HepG2 (cell line): Measurements from ENCODE around the gene INTS15. TPM values are rescaled to one million over a fixed set of nuclear protein-coding genes. Genes with fewer than 3 reads are reported as not detected.

Experiments
- CBFB ChIP-seq: sonication (generic); formaldehyde crosslinking; IDR thresholded peaks from 2 replicates; pipeline ENCODE4 v1.4.0; 2020; ENCODE audit warnings: missing genetic modification reagents
- CENPX ChIP-seq: sonication (generic); formaldehyde crosslinking; IDR thresholded peaks from 2 replicates; pipeline ENCODE4 v1.9.0; 2021; ENCODE audit warnings: mild to moderate bottlenecking, missing genetic modification reagents, moderate library complexity
- CHCHD3 ChIP-seq: sonication (generic); formaldehyde crosslinking; IDR thresholded peaks from 2 replicates; pipeline ENCODE4 v1.8.0; 2022; ENCODE audit warnings: mild to moderate bottlenecking, missing genetic modification reagents, moderate library complexity
- DR1 ChIP-seq: sonication (generic); formaldehyde crosslinking; IDR thresholded peaks from 2 replicates; pipeline ENCODE4 v1.8.0; 2021; ENCODE audit warnings: mild to moderate bottlenecking, missing genetic modification reagents, inconsistent platforms
- GTF2F1 ChIP-seq: fragments of 150-350 bp; IDR thresholded peaks from 2 replicates; pipeline ENCODE4 v1.6.1; 2014; ENCODE audit warnings: low read length
- IKZF1 ChIP-seq: fragments of 450-650 bp; IDR thresholded peaks from 2 replicates; pipeline ENCODE4 v1.7.1; 2016
- MIXL1 ChIP-seq: IDR thresholded peaks from 2 replicates; pipeline ENCODE4 v1.6.1; 2016
- NFRKB ChIP-seq: fragments of 450-650 bp; IDR thresholded peaks from 2 replicates; pipeline ENCODE4 v1.6.1; 2017
- TEAD3 ChIP-seq: optimal IDR thresholded peaks from 2 replicates; pipeline ENCODE3; 2016; ENCODE audit warnings: borderline replicate concordance
- ZNF121 ChIP-seq: sonication (generic); formaldehyde crosslinking; IDR thresholded peaks from 2 replicates; pipeline ENCODE4 v1.5.0; 2020; ENCODE audit warnings: mild to moderate bottlenecking, missing genetic modification reagents
- ZNF331 ChIP-seq: sonication (generic); formaldehyde crosslinking; IDR thresholded peaks from 2 replicates; pipeline ENCODE4 v1.4.0; 2020; ENCODE audit warnings: missing genetic modification reagents
- ZNF546 ChIP-seq: sonication (generic); formaldehyde crosslinking; conservative IDR thresholded peaks from 2 replicates; pipeline ENCODE4 v1.8.1; 2023; ENCODE audit warnings: mild to moderate bottlenecking, missing genetic modification reagents
- ZNF672 ChIP-seq: sonication (generic); formaldehyde crosslinking; IDR thresholded peaks from 2 replicates; pipeline ENCODE4 v1.8.1; 2022; ENCODE audit warnings: missing genetic modification reagents
- polyA plus RNA-seq, 8 experiments: library from polyadenylated mRNA; depleted of rRNA in 3 of 8; stranded (reverse) in 7 of 8; unstranded in 1 of 8; fragments of >200 nt; fragmentation: Illumina TruSeq in 4 of 8; extraction: Trizol in 4 of 8; gene quantifications; 2 replicates each; pipeline versions ENCODE4 v1.2.1 to v1.2.3, GENCODE V29; 2011 to 2016; ENCODE audit warnings: low read depth in 4 of 8, missing spikeins in 1 of 8, mixed read lengths in 1 of 8; ENCODE audit not compliant: insufficient read depth in 1 of 8
- total RNA-seq, 5 experiments: library from RNA; depleted of rRNA; stranded (reverse); fragments of >200 nt; fragmentation: Illumina TruSeq; extraction: Trizol; gene quantifications; 2 replicates each; pipeline ENCODE4 v1.2.3, GENCODE V29; 2016; ENCODE audit warnings: low read depth in 1 of 5
- TF ChIP-seq, protein P1 (sequence below): sonication (generic); formaldehyde crosslinking; IDR thresholded peaks from 2 replicates; pipeline ENCODE4 v1.5.0; 2020; ENCODE audit warnings: mild to moderate bottlenecking, missing genetic modification reagents, borderline replicate concordance
- TF ChIP-seq, protein P2 (sequence below): sonication (generic); formaldehyde crosslinking; IDR thresholded peaks from 2 replicates; pipeline ENCODE4 v1.8.0; 2022; ENCODE audit warnings: mild to moderate bottlenecking, missing genetic modification reagents, borderline replicate concordance
- TF ChIP-seq, protein P3 (sequence below): sonication (generic); formaldehyde crosslinking; IDR thresholded peaks from 2 replicates; pipeline ENCODE4 v1.5.0; 2020; ENCODE audit warnings: mild to moderate bottlenecking, missing genetic modification reagents
- TF ChIP-seq, protein P4 (sequence below): sonication (generic); formaldehyde crosslinking; IDR thresholded peaks from 2 replicates; pipeline ENCODE4 v1.4.0; 2020; ENCODE audit warnings: missing genetic modification reagents

INTS15 gene
- total and polyA plus RNA-seq, 2 of the 13 experiments (the other 11 are each of a cell fraction or from before 2014, with no cell fraction given): 16.3 to 25.7 TPM

- TF ChIP-seq, protein P1, sequence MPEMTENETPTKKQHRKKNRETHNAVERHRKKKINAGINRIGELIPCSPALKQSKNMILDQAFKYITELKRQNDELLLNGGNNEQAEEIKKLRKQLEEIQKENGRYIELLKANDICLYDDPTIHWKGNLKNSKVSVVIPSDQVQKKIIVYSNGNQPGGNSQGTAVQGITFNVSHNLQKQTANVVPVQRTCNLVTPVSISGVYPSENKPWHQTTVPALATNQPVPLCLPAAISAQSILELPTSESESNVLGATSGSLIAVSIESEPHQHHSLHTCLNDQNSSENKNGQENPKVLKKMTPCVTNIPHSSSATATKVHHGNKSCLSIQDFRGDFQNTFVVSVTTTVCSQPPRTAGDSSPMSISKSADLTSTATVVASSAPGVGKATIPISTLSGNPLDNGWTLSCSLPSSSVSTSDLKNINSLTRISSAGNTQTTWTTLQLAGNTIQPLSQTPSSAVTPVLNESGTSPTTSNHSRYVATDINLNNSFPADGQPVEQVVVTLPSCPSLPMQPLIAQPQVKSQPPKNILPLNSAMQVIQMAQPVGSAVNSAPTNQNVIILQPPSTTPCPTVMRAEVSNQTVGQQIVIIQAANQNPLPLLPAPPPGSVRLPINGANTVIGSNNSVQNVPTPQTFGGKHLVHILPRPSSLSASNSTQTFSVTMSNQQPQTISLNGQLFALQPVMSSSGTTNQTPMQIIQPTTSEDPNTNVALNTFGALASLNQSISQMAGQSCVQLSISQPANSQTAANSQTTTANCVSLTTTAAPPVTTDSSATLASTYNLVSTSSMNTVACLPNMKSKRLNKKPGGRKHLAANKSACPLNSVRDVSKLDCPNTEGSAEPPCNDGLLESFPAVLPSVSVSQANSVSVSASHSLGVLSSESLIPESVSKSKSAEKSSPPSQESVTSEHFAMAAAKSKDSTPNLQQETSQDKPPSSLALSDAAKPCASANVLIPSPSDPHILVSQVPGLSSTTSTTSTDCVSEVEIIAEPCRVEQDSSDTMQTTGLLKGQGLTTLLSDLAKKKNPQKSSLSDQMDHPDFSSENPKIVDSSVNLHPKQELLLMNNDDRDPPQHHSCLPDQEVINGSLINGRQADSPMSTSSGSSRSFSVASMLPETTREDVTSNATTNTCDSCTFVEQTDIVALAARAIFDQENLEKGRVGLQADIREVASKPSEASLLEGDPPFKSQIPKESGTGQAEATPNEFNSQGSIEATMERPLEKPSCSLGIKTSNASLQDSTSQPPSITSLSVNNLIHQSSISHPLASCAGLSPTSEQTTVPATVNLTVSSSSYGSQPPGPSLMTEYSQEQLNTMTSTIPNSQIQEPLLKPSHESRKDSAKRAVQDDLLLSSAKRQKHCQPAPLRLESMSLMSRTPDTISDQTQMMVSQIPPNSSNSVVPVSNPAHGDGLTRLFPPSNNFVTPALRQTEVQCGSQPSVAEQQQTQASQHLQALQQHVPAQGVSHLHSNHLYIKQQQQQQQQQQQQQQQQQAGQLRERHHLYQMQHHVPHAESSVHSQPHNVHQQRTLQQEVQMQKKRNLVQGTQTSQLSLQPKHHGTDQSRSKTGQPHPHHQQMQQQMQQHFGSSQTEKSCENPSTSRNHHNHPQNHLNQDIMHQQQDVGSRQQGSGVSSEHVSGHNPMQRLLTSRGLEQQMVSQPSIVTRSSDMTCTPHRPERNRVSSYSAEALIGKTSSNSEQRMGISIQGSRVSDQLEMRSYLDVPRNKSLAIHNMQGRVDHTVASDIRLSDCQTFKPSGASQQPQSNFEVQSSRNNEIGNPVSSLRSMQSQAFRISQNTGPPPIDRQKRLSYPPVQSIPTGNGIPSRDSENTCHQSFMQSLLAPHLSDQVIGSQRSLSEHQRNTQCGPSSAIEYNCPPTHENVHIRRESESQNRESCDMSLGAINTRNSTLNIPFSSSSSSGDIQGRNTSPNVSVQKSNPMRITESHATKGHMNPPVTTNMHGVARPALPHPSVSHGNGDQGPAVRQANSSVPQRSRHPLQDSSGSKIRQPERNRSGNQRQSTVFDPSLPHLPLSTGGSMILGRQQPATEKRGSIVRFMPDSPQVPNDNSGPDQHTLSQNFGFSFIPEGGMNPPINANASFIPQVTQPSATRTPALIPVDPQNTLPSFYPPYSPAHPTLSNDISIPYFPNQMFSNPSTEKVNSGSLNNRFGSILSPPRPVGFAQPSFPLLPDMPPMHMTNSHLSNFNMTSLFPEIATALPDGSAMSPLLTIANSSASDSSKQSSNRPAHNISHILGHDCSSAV (CRISPR knock-in tag): no peak
- TF ChIP-seq TEAD3: peak; percentile 95
- TF ChIP-seq, protein P2, sequence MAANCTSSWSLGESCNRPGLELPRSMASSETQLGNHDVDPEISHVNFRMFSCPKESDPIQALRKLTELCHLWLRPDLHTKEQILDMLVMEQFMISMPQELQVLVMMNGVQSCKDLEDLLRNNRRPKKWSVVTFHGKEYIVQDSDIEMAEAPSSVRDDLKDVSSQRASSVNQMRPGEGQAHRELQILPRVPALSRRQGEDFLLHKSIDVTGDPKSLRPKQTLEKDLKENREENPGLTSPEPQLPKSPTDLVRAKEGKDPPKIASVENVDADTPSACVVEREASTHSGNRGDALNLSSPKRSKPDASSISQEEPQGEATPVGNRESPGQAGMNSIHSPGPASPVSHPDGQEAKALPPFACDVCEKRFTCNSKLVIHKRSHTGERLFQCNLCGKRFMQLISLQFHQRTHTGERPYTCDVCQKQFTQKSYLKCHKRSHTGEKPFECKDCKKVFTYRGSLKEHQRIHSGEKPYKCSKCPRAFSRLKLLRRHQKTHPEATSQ (CRISPR knock-in tag): no peak
- TF ChIP-seq ZNF331 (CRISPR knock-in tag): 0 out of 2 replicates have a peak, but pooled peaks have one; percentile 14
- TF ChIP-seq, protein P3, sequence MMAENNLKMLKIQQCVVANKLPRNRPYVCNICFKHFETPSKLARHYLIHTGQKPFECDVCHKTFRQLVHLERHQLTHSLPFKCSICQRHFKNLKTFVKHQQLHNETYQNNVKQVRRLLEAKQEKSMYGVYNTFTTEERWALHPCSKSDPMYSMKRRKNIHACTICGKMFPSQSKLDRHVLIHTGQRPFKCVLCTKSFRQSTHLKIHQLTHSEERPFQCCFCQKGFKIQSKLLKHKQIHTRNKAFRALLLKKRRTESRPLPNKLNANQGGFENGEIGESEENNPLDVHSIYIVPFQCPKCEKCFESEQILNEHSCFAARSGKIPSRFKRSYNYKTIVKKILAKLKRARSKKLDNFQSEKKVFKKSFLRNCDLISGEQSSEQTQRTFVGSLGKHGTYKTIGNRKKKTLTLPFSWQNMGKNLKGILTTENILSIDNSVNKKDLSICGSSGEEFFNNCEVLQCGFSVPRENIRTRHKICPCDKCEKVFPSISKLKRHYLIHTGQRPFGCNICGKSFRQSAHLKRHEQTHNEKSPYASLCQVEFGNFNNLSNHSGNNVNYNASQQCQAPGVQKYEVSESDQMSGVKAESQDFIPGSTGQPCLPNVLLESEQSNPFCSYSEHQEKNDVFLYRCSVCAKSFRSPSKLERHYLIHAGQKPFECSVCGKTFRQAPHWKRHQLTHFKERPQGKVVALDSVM (CRISPR knock-in tag): peak; percentile 83
- peak; percentile 63; the same call in 1 of the 2 replicates for TF ChIP-seq CBFB
- TF ChIP-seq GTF2F1: no peak
- no peak for TF ChIP-seq CENPX (CRISPR knock-in tag)
- TF ChIP-seq, protein P4, sequence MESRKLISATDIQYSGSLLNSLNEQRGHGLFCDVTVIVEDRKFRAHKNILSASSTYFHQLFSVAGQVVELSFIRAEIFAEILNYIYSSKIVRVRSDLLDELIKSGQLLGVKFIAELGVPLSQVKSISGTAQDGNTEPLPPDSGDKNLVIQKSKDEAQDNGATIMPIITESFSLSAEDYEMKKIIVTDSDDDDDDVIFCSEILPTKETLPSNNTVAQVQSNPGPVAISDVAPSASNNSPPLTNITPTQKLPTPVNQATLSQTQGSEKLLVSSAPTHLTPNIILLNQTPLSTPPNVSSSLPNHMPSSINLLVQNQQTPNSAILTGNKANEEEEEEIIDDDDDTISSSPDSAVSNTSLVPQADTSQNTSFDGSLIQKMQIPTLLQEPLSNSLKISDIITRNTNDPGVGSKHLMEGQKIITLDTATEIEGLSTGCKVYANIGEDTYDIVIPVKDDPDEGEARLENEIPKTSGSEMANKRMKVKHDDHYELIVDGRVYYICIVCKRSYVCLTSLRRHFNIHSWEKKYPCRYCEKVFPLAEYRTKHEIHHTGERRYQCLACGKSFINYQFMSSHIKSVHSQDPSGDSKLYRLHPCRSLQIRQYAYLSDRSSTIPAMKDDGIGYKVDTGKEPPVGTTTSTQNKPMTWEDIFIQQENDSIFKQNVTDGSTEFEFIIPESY (CRISPR knock-in tag): no peak
- TF ChIP-seq ZNF121 (CRISPR knock-in tag): peak; percentile 85
- TF ChIP-seq NFRKB: no peak
- no peak for TF ChIP-seq IKZF1
- TF ChIP-seq ZNF546 (CRISPR knock-in tag): no peak
- TF ChIP-seq ZNF672: no peak
- TF ChIP-seq DR1 (CRISPR knock-in tag): no peak
- no peak for TF ChIP-seq CHCHD3 (CRISPR knock-in tag)
- TF ChIP-seq MIXL1 (CRISPR knock-in tag): no peak; the same call in 1 of the 2 replicates
These were observed 14.4 kb upstream of the INTS15 start (continued) for GRCh38 chr7:6575281-6576023.
